SK-N-SH treated with all-trans-retinoic acid at 6 μM for 48 hours (cell line): Measurements from ENCODE around the gene PDE8A.

Experiments used
- BACH2 ChIP-seq: fragments of 250-450 bp; sonication (Bioruptor Pico); IDR thresholded peaks from 2 replicates; pipeline ENCODE4 v1.9.0; 2021; ENCODE audit warnings: mild to moderate bottlenecking, borderline replicate concordance
- ESRRG ChIP-seq: fragments of 250-450 bp; sonication (Bioruptor Pico); IDR thresholded peaks from 2 replicates; pipeline ENCODE4 v1.6.1; 2021; ENCODE audit warnings: mild to moderate bottlenecking
- RARB ChIP-seq: fragments of 250-450 bp; sonication (Bioruptor Pico); IDR thresholded peaks from 2 replicates; pipeline ENCODE4 v1.8.0; 2021; ENCODE audit warnings: mild to moderate bottlenecking, moderate library complexity
- ZFP3 ChIP-seq: fragments of 250-450 bp; sonication (Bioruptor Pico); IDR thresholded peaks from 2 replicates; pipeline ENCODE4 v1.5.0; 2020; ENCODE audit warnings: mild to moderate bottlenecking, moderate library complexity
- TF ChIP-seq, protein P1 (sequence below): fragments of 250-450 bp; sonication (Bioruptor Pico); IDR thresholded peaks from 2 replicates; pipeline ENCODE4 v1.8.0; 2020; ENCODE audit warnings: mild to moderate bottlenecking, moderate library complexity, borderline replicate concordance
- TF ChIP-seq, protein P2 (sequence below): fragments of 250-450 bp; sonication (Bioruptor Pico); IDR thresholded peaks from 2 replicates; pipeline ENCODE4 v1.5.1; 2020; ENCODE audit warnings: low read depth, mild to moderate bottlenecking, moderate library complexity

DNA sequence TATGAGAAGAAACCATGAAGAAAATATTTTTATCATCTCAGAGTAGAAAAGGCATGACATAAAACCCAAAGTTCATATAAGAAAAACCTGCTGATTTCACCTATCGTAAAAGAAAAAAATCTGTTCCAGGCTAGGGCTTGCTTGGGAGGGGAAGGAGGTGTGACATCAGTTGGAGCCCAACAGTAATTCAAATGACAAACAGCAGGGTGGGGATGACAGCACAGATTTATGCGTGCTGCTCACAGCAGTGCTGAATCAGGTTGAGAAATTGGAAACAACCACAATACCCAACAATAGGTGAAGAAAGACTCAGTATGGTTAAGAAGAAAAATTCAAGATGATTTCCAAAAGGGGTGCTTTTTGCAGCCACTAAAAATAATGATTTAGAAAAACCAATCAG, 172.4 kb downstream of the PDE8A start:
- TF ChIP-seq RARB (CRISPR knock-in tag) (no peak), BACH2 (CRISPR knock-in tag) (no peak), ZFP3 (CRISPR knock-in tag) (no peak), ESRRG (CRISPR knock-in tag) (no peak)
- TF ChIP-seq, protein P1, sequence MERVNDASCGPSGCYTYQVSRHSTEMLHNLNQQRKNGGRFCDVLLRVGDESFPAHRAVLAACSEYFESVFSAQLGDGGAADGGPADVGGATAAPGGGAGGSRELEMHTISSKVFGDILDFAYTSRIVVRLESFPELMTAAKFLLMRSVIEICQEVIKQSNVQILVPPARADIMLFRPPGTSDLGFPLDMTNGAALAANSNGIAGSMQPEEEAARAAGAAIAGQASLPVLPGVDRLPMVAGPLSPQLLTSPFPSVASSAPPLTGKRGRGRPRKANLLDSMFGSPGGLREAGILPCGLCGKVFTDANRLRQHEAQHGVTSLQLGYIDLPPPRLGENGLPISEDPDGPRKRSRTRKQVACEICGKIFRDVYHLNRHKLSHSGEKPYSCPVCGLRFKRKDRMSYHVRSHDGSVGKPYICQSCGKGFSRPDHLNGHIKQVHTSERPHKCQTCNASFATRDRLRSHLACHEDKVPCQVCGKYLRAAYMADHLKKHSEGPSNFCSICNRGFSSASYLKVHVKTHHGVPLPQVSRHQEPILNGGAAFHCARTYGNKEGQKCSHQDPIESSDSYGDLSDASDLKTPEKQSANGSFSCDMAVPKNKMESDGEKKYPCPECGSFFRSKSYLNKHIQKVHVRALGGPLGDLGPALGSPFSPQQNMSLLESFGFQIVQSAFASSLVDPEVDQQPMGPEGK (CRISPR knock-in tag): no peak
- TF ChIP-seq, protein P2, sequence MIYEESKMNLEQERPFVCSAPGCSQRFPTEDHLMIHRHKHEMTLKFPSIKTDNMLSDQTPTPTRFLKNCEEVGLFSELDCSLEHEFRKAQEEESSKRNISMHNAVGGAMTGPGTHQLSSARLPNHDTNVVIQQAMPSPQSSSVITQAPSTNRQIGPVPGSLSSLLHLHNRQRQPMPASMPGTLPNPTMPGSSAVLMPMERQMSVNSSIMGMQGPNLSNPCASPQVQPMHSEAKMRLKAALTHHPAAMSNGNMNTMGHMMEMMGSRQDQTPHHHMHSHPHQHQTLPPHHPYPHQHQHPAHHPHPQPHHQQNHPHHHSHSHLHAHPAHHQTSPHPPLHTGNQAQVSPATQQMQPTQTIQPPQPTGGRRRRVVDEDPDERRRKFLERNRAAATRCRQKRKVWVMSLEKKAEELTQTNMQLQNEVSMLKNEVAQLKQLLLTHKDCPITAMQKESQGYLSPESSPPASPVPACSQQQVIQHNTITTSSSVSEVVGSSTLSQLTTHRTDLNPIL: no peak
